K562 treated with DMSO at 1 percent for 24 hours (cell line): ENCODE results near the gene MAGEA3. TPM values are rescaled to one million over a fixed set of nuclear protein-coding genes. Genes with fewer than 3 reads are reported as not detected.

Experiments used
- total RNA-seq: library from RNA; unstranded; fragments of 300-600 nt; gene quantifications from 2 replicates; pipeline ENCODE4 v1.2.3, GENCODE V29; 2022; ENCODE audit warnings: low read depth; ENCODE audit not compliant: insufficient read depth

Gene MAGEA3, protein sequence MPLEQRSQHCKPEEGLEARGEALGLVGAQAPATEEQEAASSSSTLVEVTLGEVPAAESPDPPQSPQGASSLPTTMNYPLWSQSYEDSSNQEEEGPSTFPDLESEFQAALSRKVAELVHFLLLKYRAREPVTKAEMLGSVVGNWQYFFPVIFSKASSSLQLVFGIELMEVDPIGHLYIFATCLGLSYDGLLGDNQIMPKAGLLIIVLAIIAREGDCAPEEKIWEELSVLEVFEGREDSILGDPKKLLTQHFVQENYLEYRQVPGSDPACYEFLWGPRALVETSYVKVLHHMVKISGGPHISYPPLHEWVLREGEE
- total RNA-seq, result 167 TPM in 2 replicates

DNA sequence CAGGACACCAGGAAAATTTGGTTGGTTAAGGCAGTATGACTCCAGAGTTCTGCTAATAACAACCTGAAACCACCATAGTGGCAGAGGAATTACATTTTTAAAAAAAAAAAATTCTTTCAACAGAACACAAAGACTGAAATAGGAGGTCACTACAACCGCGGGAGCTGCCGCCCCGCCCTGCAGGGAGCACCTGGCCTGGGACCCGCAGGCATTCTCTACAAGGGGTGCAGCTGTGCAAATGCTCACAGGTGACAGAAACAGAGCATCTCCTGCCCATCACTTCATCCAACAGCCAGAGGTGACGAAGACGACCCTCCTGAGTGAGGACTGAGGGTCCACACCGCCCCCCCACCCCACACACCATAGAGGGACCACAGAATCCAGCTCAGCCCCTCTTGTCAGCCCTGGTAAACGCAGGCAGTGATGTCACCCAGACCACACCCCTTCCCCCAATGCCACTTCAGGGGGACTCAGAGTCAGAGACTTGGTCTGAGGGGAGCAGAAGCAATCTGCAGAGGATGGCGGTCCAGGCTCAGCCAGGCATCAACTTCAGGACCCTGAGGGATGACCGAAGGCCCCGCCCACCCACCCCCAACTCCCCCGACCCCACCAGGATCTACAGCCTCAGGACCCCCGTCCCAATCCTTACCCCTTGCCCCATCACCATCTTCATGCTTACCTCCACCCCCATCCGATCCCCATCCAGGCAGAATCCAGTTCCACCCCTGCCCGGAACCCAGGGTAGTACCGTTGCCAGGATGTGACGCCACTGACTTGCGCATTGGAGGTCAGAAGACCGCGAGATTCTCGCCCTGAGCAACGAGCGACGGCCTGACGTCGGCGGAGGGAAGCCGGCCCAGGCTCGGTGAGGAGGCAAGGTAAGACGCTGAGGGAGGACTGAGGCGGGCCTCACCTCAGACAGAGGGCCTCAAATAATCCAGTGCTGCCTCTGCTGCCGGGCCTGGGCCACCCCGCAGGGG lies at the start of gene MAGEA3:
TSS of gene MAGEA3 (plus strand) at position 843 of the 980 bp plus-strand sequence. CDS start 2,039 bp downstream, outside the sequence.

DNA sequence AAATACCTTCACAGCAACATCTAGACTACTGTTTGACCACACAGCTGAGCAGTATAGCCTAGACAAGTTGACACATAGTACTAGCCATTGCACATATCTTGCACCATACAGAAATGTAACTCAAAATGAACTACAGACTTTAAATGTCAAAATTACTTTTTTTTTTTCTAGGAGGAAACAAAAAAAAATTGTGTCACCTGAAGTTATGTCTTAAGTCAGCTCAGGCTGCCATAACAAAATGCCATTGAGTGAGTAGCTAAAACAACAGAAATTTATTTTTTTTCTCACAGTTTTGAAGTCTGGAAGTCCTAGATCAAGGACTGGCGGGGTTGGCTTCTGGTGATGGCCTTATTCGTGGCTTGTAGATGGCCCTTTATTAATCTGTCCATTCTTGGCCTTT lies 10.6 kb downstream of the MAGEA3 start, which contains the start of gene CSAG2:
TSS of gene CSAG2 (minus strand) at position 101 of the 400 bp plus-strand sequence. CDS start 161 bp downstream, outside the sequence.

DNA sequence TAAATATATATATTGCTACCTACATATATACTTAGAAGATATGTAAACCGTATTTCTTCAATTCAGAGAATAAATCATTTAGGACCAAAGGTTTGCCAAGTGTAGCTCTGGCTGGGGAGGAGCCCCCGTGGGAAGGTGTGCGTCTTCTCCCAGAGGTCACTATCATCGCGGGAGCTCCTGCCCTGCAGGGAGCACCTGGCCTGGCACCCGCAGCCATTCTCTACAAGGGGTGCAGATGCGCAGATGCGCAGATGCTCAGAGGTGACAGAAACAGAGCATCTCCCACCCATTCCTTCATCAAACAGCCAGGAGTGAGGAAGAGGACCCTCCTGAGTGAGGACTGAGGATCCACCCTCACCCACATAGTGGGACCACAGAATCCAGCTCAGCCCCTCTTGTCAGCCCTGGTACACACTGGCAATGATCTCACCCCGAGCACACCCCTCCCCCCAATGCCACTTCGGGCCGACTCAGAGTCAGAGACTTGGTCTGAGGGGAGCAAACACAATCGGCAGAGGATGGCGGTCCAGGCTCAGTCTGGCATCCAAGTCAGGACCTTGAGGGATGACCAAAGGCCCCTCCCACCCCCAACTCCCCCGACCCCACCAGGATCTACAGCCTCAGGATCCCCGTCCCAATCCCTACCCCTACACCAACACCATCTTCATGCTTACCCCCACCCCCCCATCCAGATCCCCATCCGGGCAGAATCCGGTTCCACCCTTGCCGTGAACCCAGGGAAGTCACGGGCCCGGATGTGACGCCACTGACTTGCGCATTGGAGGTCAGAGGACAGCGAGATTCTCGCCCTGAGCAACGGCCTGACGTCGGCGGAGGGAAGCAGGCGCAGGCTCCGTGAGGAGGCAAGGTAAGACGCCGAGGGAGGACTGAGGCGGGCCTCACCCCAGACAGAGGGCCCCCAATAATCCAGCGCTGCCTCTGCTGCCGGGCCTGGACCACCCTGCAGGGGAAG lies 15.5 kb downstream of the MAGEA3 start, which contains the start of gene MAGEA2B:
TSS of gene MAGEA2B (plus strand) at position 814 of the 973 bp plus-strand sequence. CDS start 2,479 bp downstream, outside the sequence.

DNA sequence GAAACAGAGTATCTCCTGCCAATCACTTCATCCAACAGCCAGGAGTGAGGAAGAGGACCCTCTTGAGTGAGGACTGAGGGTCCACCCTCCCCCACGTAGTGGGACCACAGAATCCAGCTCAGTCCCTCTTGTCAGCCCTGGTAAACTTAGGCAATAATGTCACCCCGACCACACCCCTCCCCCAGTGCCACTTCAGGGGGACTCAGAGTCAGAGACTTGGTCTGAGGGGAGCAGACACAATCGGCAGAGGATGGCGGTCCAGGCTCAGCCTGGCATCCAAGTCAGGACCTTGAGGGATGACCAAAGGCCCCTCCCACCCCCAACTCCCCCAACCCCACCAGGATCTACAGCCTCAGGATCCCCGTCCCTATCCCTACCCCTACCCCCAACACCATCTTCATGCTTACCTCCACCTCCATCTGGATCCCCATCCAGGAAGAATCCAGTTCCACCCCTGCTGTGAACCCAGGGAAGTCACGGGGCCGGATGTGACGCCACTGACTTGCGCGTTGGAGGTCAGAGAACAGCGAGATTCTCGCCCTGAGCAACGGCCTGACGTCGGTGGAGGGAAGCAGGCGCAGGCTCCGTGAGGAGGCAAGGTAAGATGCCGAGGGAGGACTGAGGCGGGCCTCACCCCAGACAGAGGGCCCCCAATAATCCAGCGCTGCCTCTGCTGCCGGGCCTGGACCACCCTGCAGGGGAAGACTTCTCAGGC lies 34.8 kb downstream of the MAGEA3 start, which contains the start of the genes CSAG1 and MAGEA12:
TSS of gene CSAG1 (minus strand) at position 461 of the 715 bp plus-strand sequence. CDS start 1,261 bp downstream, outside the sequence.
TSS of gene MAGEA12 (plus strand) at position 497 of the 715 bp plus-strand sequence. CDS start 2,405 bp downstream, outside the sequence.

Other genes starting within 250 kb of the MAGEA3 start
- 3.4 and 5.5 TPM in 2 replicates for gene GABRA3, start 247.5 kb upstream of the MAGEA3 start, total RNA-seq
- 0.52 and 0.60 TPM in 2 replicates for gene GABRQ, start 60.9 kb upstream of the MAGEA3 start, total RNA-seq
- not detected in 2 replicates for gene CSAG2, start 10.5 kb downstream of the MAGEA3 start, total RNA-seq
- 26.0 and 39.7 TPM in 2 replicates for gene MAGEA2B, start 15.8 kb downstream of the MAGEA3 start, total RNA-seq
- 92.8 and 117 TPM in 2 replicates for gene CSAG1, start 34.9 kb downstream of the MAGEA3 start, total RNA-seq
- gene MAGEA12, start 35.0 kb downstream of the MAGEA3 start, total RNA-seq, result 82.4 and 82.5 TPM in 2 replicates
- 27.2 and 31.0 TPM in 2 replicates for gene MAGEA2, start 55.0 kb downstream of the MAGEA3 start, total RNA-seq
- 23.9 and 25.9 TPM in 2 replicates for gene CSAG3, start 60.4 kb downstream of the MAGEA3 start, total RNA-seq
- gene MAGEA6, start 70.9 kb downstream of the MAGEA3 start, total RNA-seq, result 84.8 and 92.6 TPM in 2 replicates
- gene CETN2, start 132.0 kb downstream of the MAGEA3 start, total RNA-seq, result 12.9 and 16.6 TPM in 2 replicates
- 27.2 and 27.8 TPM in 2 replicates for gene NSDHL, start 132.3 kb downstream of the MAGEA3 start, total RNA-seq
- gene ZNF185, start 199.3 kb downstream of the MAGEA3 start, total RNA-seq, result 0.12 and 0.32 TPM in 2 replicates